K562 (cell line): ENCODE measurements around the gene TRIO. TPM values are rescaled to one million over a fixed set of nuclear protein-coding genes. Genes with fewer than 3 reads are reported as not detected.
A peak's percentile ranks its signal among the peaks of the same experiment; 100 is the strongest.

Experiments
- ESRRA ChIP-seq: fragments of 450-650 bp; IDR thresholded peaks from 2 replicates; pipeline ENCODE4 v1.6.1; 2014; ENCODE audit warnings: low read depth, mild to moderate bottlenecking, moderate library complexity, borderline replicate concordance
- HLTF ChIP-seq: fragments of 450-650 bp; IDR thresholded peaks from 2 replicates; pipeline ENCODE4 v1.6.1; 2016
- HNRNPH1 ChIP-seq: fragments of 200-400 bp; formaldehyde crosslinking; optimal IDR thresholded peaks from 2 replicates; pipeline ENCODE3; 2017; ENCODE audit warnings: low read depth, mild to moderate bottlenecking, low read length, moderate library complexity
- JUND ChIP-seq, 2 experiments: IDR thresholded peaks; 2 replicates in 1 of 2; 3 replicates in 1 of 2; pipeline ENCODE4 v1.6.1; 2011; ENCODE audit warnings: borderline replicate concordance in 2 of 2, low read depth in 2 of 2, low read length in 2 of 2, improper control_type of control experiment in 1 of 2, missing biosample characterization in 1 of 2, missing genetic modification characterization in 1 of 2, missing genetic modification reagents in 1 of 2
- MEIS2 ChIP-seq: fragments of 450-650 bp; IDR thresholded peaks from 2 replicates; pipeline ENCODE4 v1.6.1; 2014; ENCODE audit warnings: mild to moderate bottlenecking; ENCODE audit not compliant: partially characterized antibody
- NFE2L1 ChIP-seq: fragments of 450-650 bp; IDR thresholded peaks from 2 replicates; pipeline ENCODE4 v1.6.1; 2016; ENCODE audit warnings: missing genetic modification characterization, low read depth, mild to moderate bottlenecking, missing compliant biosample characterization, moderate library complexity, borderline replicate concordance
- RBFOX2 ChIP-seq: fragments of 200-400 bp; formaldehyde crosslinking; IDR thresholded peaks from 2 replicates; pipeline ENCODE4 v1.6.1; 2017; ENCODE audit warnings: low read depth, mild to moderate bottlenecking, low read length, moderate library complexity
- SIN3A ChIP-seq, 2 experiments: fragments of 150-350 bp in 1 of 2; IDR thresholded peaks; 2 replicates each; pipeline ENCODE4 v1.6.1; 2011 to 2016; ENCODE audit warnings: borderline replicate concordance in 2 of 2, low read depth in 2 of 2, low read length in 2 of 2, mild to moderate bottlenecking in 2 of 2, moderate library complexity in 2 of 2; ENCODE audit not compliant: control insufficient read depth in 1 of 2
- SMARCB1 ChIP-seq: IDR thresholded peaks from 2 replicates; pipeline ENCODE4 v1.6.1; 2011; ENCODE audit warnings: improper control_type of control experiment, low read depth; ENCODE audit not compliant: insufficient read length
- SRSF3 ChIP-seq: fragments of 200-400 bp; formaldehyde crosslinking; IDR thresholded peaks from 2 replicates; pipeline ENCODE4 v1.6.1; 2016; ENCODE audit warnings: mild to moderate bottlenecking, low read length, moderate library complexity; ENCODE audit not compliant: insufficient read depth
- ZNF134 ChIP-seq: fragments of 250-450 bp; sonication (Bioruptor Pico); conservative IDR thresholded peaks from 2 replicates; pipeline ENCODE4 v1.4.0; 2020
- ZNF253 ChIP-seq: fragments of 250-450 bp; sonication (Bioruptor Pico); conservative IDR thresholded peaks from 2 replicates; pipeline ENCODE4 v1.6.1; 2021; ENCODE audit warnings: mild to moderate bottlenecking
- polyA plus RNA-seq, 8 experiments: library from polyadenylated mRNA; depleted of rRNA in 4 of 8; stranded (reverse) in 5 of 8; unstranded in 3 of 8; fragments of >200 nt; fragmentation: Nextera tagmentation in 2 of 8; fragmentation: Illumina TruSeq in 1 of 8; extraction: Ambion mirVana in 2 of 8; extraction: Trizol in 1 of 8; gene quantifications; 2 replicates each; pipeline versions ENCODE4 v1.2.1 to v1.2.3, GENCODE V29; 2011 to 2014; ENCODE audit warnings: inconsistent platforms in 1 of 8, missing spikeins in 1 of 8
- total RNA-seq, 7 experiments: library from RNA; depleted of rRNA in 6 of 7; stranded (reverse); fragments of >200 nt in 6 of 7; fragmentation: Illumina TruSeq in 2 of 7; extraction: Trizol in 2 of 7; gene quantifications; 2 replicates each; pipeline versions ENCODE4 v1.2.1 to v1.2.3, GENCODE V29; 2011 to 2021; ENCODE audit warnings: low replicate concordance in 1 of 7
- TF ChIP-seq, protein P1 (sequence below): fragments of 450-650 bp; IDR thresholded peaks from 2 replicates; pipeline ENCODE4 v1.6.1; 2017; ENCODE audit warnings: antibody characterized with exemption, mild to moderate bottlenecking
- TF ChIP-seq, protein P2 (sequence below), 2 experiments: IDR thresholded peaks; 2 replicates each; pipeline ENCODE4 v1.6.1; 2011; ENCODE audit warnings: borderline replicate concordance in 1 of 2, control low read depth in 1 of 2, low read depth in 1 of 2, low read length in 1 of 2, mild to moderate bottlenecking in 1 of 2, mixed read lengths in 1 of 2, moderate library complexity in 1 of 2; ENCODE audit not compliant: insufficient read depth in 1 of 2, insufficient read length in 1 of 2, poor library complexity in 1 of 2, severe bottlenecking in 1 of 2; ENCODE audit errors: extremely low read depth in 1 of 2
- TF ChIP-seq, protein P3 (sequence below): sonication (generic); formaldehyde crosslinking; IDR thresholded peaks from 2 replicates; pipeline ENCODE4 v1.4.0; 2020; ENCODE audit warnings: mild to moderate bottlenecking, missing genetic modification reagents
- TF ChIP-seq, protein P4 (sequence below), 2 experiments: fragments of 450-650 bp; conservative IDR thresholded peaks; 2 replicates each; pipeline ENCODE4 v1.6.1; 2017; ENCODE audit warnings: mild to moderate bottlenecking in 2 of 2, moderate library complexity in 2 of 2

TRIO gene
- total and polyA plus RNA-seq, 9 of the 15 experiments (the other 6 are each of a cell fraction or from before 2014, with no cell fraction given) = 0.24 to 5.0 (median 1.1) TPM

DNA sequence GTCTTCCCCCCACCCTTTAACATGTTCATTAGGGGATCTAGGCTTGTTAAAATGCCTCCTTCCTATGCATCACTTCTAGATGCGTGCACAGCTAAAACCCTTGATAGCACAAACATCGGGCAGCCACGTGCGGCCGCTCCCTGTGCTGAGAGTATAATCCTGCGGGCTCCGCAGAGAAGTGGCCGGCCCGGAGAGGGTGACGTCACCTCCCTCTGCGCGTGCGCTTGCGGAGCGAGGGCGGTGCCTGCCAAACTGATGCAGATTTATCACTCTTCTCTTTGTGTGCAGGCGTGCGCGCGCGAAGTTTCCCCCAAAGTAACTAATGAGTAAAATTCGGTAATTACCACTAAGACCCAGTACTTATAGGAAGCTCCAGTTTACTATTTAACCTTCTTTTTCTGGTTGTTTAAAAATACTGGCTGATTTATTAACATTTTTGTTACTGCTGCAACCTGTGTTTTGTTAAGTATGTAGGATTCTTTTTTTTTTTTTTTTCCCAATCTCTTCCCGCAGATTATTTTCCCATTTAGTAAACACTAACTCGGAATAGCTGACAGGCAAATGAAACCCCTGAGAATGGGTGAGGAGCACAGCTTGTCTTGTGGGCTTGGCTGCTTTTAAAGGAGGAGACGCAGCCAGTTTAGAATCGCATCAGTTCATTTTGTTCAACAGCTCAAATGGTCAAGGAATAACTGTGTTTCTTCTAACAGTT lies 121.6 kb downstream of the TRIO start (continued):
- TF ChIP-seq NFE2L1 (tag) = no peak
- TF ChIP-seq SMARCB1 = no peak
- no peak for TF ChIP-seq HNRNPH1
- TF ChIP-seq ZNF253 (CRISPR knock-in tag) = no peak
- TF ChIP-seq, protein P1, sequence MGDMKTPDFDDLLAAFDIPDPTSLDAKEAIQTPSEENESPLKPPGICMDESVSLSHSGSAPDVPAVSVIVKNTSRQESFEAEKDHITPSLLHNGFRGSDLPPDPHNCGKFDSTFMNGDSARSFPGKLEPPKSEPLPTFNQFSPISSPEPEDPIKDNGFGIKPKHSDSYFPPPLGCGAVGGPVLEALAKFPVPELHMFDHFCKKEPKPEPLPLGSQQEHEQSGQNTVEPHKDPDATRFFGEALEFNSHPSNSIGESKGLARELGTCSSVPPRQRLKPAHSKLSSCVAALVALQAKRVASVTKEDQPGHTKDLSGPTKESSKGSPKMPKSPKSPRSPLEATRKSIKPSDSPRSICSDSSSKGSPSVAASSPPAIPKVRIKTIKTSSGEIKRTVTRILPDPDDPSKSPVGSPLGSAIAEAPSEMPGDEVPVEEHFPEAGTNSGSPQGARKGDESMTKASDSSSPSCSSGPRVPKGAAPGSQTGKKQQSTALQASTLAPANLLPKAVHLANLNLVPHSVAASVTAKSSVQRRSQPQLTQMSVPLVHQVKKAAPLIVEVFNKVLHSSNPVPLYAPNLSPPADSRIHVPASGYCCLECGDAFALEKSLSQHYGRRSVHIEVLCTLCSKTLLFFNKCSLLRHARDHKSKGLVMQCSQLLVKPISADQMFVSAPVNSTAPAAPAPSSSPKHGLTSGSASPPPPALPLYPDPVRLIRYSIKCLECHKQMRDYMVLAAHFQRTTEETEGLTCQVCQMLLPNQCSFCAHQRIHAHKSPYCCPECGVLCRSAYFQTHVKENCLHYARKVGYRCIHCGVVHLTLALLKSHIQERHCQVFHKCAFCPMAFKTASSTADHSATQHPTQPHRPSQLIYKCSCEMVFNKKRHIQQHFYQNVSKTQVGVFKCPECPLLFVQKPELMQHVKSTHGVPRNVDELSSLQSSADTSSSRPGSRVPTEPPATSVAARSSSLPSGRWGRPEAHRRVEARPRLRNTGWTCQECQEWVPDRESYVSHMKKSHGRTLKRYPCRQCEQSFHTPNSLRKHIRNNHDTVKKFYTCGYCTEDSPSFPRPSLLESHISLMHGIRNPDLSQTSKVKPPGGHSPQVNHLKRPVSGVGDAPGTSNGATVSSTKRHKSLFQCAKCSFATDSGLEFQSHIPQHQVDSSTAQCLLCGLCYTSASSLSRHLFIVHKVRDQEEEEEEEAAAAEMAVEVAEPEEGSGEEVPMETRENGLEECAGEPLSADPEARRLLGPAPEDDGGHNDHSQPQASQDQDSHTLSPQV = peak; percentile 81
- TF ChIP-seq JUND (IDR thresholded peaks at IDR 0.05; ENCODE audit: borderline replicate concordance, low read depth, low read length) = peak; percentile 98
- TF ChIP-seq JUND (tag; IDR thresholded peaks at IDR 0.05; ENCODE audit: borderline replicate concordance, low read depth, low read length) = peak; percentile 98
- peak; percentile 98 for TF ChIP-seq MEIS2
- TF ChIP-seq SRSF3 = no peak
- no peak for TF ChIP-seq ZNF134 (CRISPR knock-in tag)
- TF ChIP-seq, protein P2, sequence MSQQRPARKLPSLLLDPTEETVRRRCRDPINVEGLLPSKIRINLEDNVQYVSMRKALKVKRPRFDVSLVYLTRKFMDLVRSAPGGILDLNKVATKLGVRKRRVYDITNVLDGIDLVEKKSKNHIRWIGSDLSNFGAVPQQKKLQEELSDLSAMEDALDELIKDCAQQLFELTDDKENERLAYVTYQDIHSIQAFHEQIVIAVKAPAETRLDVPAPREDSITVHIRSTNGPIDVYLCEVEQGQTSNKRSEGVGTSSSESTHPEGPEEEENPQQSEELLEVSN (IDR thresholded peaks at IDR 0.05; ENCODE audit: borderline replicate concordance in 1 of 2, extremely low read depth in 1 of 2, insufficient read depth in 1 of 2, insufficient read length in 1 of 2, low read depth in 1 of 2, low read length in 1 of 2, poor library complexity in 1 of 2, severe bottlenecking in 1 of 2) = peak; percentile 89 to 94
- no peak for TF ChIP-seq HLTF
- peak; percentile 72 for TF ChIP-seq RBFOX2
- no peak for TF ChIP-seq SIN3A (IDR thresholded peaks at IDR 0.05; ENCODE audit: borderline replicate concordance in 2 of 2, control insufficient read depth in 1 of 2, low read depth in 2 of 2, low read length in 2 of 2)
- TF ChIP-seq, protein P3, sequence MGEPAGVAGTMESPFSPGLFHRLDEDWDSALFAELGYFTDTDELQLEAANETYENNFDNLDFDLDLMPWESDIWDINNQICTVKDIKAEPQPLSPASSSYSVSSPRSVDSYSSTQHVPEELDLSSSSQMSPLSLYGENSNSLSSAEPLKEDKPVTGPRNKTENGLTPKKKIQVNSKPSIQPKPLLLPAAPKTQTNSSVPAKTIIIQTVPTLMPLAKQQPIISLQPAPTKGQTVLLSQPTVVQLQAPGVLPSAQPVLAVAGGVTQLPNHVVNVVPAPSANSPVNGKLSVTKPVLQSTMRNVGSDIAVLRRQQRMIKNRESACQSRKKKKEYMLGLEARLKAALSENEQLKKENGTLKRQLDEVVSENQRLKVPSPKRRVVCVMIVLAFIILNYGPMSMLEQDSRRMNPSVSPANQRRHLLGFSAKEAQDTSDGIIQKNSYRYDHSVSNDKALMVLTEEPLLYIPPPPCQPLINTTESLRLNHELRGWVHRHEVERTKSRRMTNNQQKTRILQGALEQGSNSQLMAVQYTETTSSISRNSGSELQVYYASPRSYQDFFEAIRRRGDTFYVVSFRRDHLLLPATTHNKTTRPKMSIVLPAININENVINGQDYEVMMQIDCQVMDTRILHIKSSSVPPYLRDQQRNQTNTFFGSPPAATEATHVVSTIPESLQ (CRISPR knock-in tag) = peak; percentile 42; the same call in 1 of the 2 replicates
- TF ChIP-seq, protein P4, sequence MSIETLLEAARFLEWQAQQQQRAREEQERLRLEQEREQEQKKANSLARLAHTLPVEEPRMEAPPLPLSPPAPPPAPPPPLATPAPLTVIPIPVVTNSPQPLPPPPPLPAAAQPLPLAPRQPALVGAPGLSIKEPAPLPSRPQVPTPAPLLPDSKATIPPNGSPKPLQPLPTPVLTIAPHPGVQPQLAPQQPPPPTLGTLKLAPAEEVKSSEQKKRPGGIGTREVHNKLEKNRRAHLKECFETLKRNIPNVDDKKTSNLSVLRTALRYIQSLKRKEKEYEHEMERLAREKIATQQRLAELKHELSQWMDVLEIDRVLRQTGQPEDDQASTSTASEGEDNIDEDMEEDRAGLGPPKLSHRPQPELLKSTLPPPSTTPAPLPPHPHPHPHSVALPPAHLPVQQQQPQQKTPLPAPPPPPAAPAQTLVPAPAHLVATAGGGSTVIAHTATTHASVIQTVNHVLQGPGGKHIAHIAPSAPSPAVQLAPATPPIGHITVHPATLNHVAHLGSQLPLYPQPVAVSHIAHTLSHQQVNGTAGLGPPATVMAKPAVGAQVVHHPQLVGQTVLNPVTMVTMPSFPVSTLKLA (conservative IDR thresholded peaks at IDR 0.05) = peak; percentile 79 to 87
- peak; percentile 15; the same call in 1 of the 2 replicates for TF ChIP-seq ESRRA
